SH-SY5Y (cell line): ENCODE data around the gene PASK.

Source experiments
- GATA2 ChIP-seq: IDR thresholded peaks from 2 replicates; pipeline ENCODE4 v1.6.1; 2011; ENCODE audit warnings: mild to moderate bottlenecking, low read depth, low read length
- GATA3 ChIP-seq: IDR thresholded peaks from 2 replicates; pipeline ENCODE4 v1.6.1; 2011; ENCODE audit warnings: low read depth, mild to moderate bottlenecking, low read length, moderate library complexity

The PASK gene

DNA sequence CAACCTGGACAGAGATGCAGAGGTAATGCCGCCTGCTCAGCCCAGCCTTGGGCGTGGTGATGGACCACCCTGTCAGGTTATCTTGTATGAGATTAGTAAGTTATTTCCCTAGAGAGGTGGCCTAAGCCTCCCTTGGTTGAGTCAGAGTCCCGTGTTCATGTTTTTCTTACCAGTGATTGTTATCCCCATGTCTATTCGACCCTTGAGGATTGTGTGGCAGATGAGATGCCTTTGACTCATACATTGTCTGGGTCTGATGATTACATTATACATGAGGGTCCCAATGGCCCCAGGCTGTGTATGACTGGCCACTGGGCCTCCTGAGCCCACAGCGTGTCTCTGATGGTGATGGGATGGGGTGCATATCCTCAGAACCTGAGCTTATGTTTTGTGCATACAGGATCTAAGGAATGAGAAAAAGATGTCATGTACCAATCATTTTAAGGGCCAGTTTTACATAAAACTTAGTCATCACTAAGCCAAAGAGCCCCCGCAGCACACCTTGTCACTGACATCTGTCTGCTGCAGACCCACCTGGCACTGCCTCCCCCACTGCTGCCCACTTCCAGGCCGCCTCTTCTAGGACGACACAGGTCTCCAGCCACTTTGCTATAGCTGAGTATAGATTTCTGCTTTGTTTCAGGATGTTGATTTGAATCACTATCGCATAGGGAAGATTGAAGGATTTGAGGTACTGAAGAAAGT lies 8.7 kb upstream of the PASK start:
- TF ChIP-seq GATA3, result no peak
- no peak for TF ChIP-seq GATA2

- TF ChIP-seq GATA2, result no peak
- TF ChIP-seq GATA3, result no peak
Measured at GRCh38 chr2:241156971-241157441, 7.7 kb upstream of the PASK start.

DNA sequence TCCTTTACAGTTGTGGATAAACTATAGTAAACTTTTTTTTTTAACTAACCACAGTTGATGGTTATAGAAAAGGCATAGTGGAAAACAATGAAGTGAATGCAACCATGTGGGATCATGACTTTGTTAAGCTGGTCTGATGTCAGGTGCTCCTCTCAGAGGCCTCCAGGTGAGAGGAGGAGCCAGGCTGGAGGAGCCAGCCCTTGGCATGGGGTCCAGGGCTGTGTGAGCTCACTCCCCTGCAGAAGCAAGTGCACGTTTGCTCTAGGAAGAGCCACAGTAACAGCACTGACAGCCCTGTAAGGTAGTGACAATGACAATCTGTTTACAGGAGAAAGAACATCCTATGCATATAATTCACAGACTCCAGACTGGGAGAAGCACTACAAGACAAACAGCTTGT lies 6.7 kb upstream of the PASK start:
- TF ChIP-seq GATA2 (no peak), GATA3 (no peak)

GRCh38 chr2:241154915-241155314 lies 5.6 kb upstream of the PASK start:
- TF ChIP-seq GATA3 (no peak), GATA2 (no peak)

DNA sequence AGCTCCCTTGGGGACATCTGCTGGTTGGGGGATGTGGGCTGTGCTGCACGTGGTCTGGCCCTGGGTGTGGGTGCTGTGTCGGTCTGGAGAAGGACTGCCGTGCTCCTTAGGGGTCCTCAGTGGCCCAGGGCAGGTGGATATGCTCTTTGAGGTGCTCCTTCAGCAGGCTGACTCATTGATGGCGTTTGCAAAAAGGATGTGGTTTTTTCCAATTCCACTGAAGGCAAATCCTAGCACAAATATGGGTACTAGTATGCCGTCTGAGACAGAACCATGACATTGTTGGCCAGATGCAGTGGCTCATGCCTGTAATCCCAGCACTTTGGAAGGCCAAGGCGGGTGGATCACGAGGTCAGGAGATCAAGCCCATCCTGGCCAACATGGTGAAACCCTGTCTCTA lies 4.3 kb upstream of the PASK start:
- TF ChIP-seq GATA3 (no peak), GATA2 (no peak)

DNA sequence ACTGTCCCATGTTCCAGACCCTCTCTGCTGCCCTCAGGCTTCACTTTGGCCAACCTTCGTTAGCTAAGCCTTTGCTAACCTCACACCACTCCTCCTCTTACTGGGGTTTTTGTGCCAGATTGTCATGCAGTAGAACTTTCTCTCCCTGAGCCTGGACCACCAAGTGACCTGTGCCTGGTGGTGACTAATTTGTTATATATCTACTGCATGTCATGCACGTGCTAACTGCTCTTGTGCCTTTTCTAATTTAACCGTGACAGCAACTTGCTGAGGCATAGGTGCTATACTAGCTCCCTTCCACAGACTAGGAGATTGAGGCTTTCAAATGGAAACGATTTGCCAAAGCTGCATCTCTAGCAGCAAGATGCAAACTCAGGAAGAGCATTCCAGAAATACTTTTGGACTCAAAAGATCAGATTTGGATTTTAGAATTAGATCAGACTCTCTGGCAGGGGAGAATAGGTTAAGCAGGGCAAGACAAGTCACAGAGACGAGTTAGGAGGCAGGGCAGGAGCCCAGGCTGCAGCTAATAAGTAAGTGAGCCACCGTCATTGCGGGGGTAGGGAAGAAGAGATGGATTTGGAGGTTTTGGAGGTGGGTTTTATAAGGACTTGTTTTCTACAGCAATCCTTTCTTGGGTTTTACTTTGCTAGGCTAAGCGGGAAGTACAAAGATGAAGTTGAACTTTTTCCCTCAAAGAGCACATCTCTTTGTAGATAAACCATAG lies 2.8 kb upstream of the PASK start:
- TF ChIP-seq GATA2, result no peak
- no peak for TF ChIP-seq GATA3

GRCh38 chr2:241150660-241151530 lies 1.6 kb upstream of the PASK start:
- TF ChIP-seq GATA2, result no peak
- TF ChIP-seq GATA3, result no peak

GRCh38 chr2:241149925-241150659 lies 820 bp upstream of the PASK start, which contains the start of gene PPP1R7:
Gene PPP1R7, plus strand, starts transcription at chr2:241150467. Its CDS starts 29 bp downstream, at chr2:241150496.
- TF ChIP-seq GATA3 (no peak), GATA2 (no peak)

DNA sequence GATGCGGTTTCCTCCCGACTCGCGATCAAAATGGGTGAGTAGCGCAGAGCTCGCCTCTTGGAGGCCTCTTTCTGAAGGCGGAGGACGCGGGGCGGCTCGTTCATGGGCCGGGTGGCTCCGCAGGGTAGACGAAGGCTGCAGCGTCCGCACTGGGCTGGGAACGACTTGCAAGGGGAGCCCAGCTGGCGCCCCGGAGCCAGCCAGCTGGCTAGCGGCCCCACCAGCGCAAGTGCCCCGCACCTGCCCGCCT lies 328 bp upstream of the PASK start:
- no peak for TF ChIP-seq GATA3
- TF ChIP-seq GATA2, result no peak

DNA sequence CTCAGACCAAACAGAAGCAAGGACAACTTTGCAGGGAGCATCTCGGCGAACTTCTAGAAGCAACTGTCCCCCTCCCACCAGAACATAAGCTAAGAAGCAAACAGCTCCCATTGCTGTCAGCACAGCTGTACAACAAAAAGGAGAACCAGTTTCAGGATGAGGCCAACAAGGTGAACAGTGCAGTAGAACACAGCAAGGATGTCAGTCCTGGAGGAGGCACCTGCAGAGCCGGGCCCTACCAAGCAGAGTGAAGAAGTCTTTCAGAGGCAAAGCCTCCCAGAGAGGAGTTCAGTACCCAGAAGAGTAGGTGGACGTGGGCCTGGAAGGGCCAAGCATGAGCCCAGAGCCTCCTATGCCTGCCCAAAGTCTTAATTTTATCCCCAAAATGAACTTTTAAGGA lies 1.0 kb downstream of the PASK start:
- TF ChIP-seq GATA3, result no peak
- no peak for TF ChIP-seq GATA2

DNA sequence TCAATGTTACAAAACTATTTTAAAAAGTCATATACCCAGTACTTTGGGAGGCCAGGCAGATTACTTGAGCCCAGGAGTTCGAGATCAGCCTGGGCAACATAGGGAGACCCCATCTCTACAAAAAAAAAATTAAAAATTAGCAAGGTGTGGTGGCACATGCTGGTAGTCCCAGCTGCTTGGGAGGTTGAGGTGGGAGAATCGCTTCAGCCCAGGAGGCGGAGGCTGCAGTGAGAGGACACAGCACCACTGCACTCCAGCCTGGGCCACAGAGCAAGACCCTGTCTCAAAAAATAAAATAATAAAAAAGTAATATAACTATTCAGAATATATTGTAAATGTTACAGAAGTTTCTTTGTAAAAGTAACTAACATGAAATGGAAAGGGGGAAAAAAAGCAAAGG lies 1.9 kb downstream of the PASK start:
- TF ChIP-seq GATA3 (no peak), GATA2 (no peak)

GRCh38 chr2:241146286-241146685 lies 3.0 kb downstream of the PASK start:
- no peak for TF ChIP-seq GATA2
- no peak for TF ChIP-seq GATA3

DNA sequence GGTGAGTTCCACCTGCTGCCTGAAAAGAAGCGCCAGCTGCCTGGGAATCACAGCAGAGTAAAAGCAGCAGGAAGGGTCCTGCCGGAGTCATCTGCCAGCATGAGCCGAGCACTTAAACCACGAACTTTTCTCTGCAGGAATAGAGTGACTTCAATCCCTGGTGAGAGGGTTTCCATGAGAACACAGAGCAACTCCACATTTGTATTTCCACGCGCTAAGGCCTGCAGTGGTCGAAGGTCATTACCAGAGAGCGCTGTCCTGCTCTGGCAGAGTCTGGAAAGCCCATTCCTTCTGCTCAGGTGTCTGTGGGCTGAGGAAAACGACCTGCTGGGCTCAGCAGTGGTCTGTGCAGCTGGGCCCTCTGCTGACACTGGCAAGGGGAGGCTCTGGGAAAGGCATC lies 6.7 kb downstream of the PASK start:
- TF ChIP-seq GATA3 (no peak), GATA2 (no peak)

DNA sequence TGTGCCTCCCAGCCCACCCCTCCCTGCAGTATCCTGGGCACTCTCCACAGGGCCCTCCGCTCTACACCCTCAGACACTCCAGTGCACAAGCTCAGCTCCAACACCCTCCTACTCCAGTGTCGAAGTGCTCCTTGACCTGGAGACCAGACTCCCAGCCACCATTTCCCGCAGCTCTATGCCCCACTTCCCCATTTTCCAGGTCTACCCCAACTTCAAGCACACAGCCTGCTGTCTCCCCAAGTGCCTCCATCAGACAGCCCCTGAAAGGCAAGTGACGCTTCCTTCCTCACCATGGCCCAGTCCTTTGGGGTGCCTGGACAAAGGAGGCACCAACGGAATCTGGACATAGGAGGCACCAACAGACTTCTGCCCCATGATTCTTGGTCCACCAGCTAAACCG lies 7.2 kb downstream of the PASK start:
- TF ChIP-seq GATA2 (no peak), GATA3 (no peak)
